GM19328 (cell line): ENCODE data around the gene PRXL2B.
"Not testable (repeated sequence)": the region's sequence is repeated elsewhere in the genome, so short reads cannot be mapped to it uniquely, and the experiment has no call there.

Source experiments
- ATAC-seq: cut with Tn5 transposase; IDR thresholded peaks from one replicate; pipeline ENCODE4 v1.9.1; 2021; ENCODE audit warnings: mild to moderate bottlenecking, moderate library complexity; ENCODE audit not compliant: unreplicated experiment

The PRXL2B gene

GRCh38 chr1:2550309-2550861 is 36.2 kb upstream of the PRXL2B start:
- ATAC-seq: not testable (repeated sequence)

- ATAC-seq: not testable (repeated sequence)
These were observed 35.0 kb upstream of the PRXL2B start for GRCh38 chr1:2551544-2551943.

GRCh38 chr1:2552189-2552588 is 34.4 kb upstream of the PRXL2B start:
- no peak for ATAC-seq

GRCh38 chr1:2553076-2553475 is 33.5 kb upstream of the PRXL2B start:
- not testable (repeated sequence) for ATAC-seq

- ATAC-seq: no peak
These were observed 32.5 kb upstream of the PRXL2B start for GRCh38 chr1:2553871-2554620.

GRCh38 chr1:2554621-2555387 is 31.8 kb upstream of the PRXL2B start:
- ATAC-seq: no peak

GRCh38 chr1:2555634-2556276 is 30.8 kb upstream of the PRXL2B start:
- ATAC-seq: no peak

- ATAC-seq: no peak
These were observed 30.3 kb upstream of the PRXL2B start, which contains the start of gene TNFRSF14 for GRCh38 chr1:2556277-2556677. TNFRSF14 (plus strand) TSS chr1:2556371; CDS start chr1:2556665, 294 bp downstream.

- no peak for ATAC-seq
These were observed 29.7 kb upstream of the PRXL2B start for GRCh38 chr1:2556678-2557481.

- ATAC-seq: no peak
These were observed 28.8 kb upstream of the PRXL2B start for GRCh38 chr1:2557482-2558400.

GRCh38 chr1:2558420-2558819 is 28.2 kb upstream of the PRXL2B start:
- no peak for ATAC-seq

- no peak for ATAC-seq
These were observed 27.7 kb upstream of the PRXL2B start for GRCh38 chr1:2558861-2559260.

- ATAC-seq: no peak
These were observed 26.9 kb upstream of the PRXL2B start for GRCh38 chr1:2559509-2560298.

GRCh38 chr1:2560299-2561073 is 26.1 kb upstream of the PRXL2B start:
- ATAC-seq: no peak

- no peak for ATAC-seq
These were observed 25.1 kb upstream of the PRXL2B start for GRCh38 chr1:2561446-2561845.

- no peak for ATAC-seq
These were observed 24.4 kb upstream of the PRXL2B start for GRCh38 chr1:2561898-2562895.

GRCh38 chr1:2563205-2563604 is 23.4 kb upstream of the PRXL2B start:
- ATAC-seq: no peak
